Suprapubic skin (tissue), 4 donors: ENCODE data around the gene MAD1L1. TPM values are rescaled to one million over a fixed set of nuclear protein-coding genes. Genes with fewer than 3 reads are reported as not detected.

Experiments used
- DNase-seq, 2 donors: peaks; one replicate each; pipeline ENCODE4 v3.0.0-alpha.2; 2019; ENCODE audit warnings: low spot score in 2 of 2
- H3K27ac ChIP-seq: fragments of 200-600 bp; sonication (generic); one replicate; pipeline ENCODE4 v1.5.1; 2019
- H3K27me3 ChIP-seq: fragments of 200-600 bp; sonication (generic); one replicate; pipeline ENCODE4 v1.5.1; 2019
- H3K36me3 ChIP-seq: fragments of 200-600 bp; sonication (generic); one replicate; pipeline ENCODE4 v1.5.1; 2019
- H3K4me1 ChIP-seq: fragments of 200-600 bp; sonication (generic); one replicate; pipeline ENCODE4 v1.5.1; 2019
- H3K4me3 ChIP-seq: fragments of 200-600 bp; sonication (generic); one replicate; pipeline ENCODE4 v1.5.1; 2019; ENCODE audit warnings: mild to moderate bottlenecking
- H3K9me3 ChIP-seq: fragments of 200-600 bp; sonication (generic); one replicate; pipeline ENCODE4 v1.5.1; 2019
- CTCF ChIP-seq, 2 donors: fragments of 200-600 bp in 1 of 2; fragments of 450-650 bp in 1 of 2; sonication (generic) in 1 of 2; IDR thresholded peaks; one replicate each; pipeline ENCODE4 v1.5.1; 2016 to 2019; ENCODE audit warnings: antibody characterized with exemption in 2 of 2, mild to moderate bottlenecking in 1 of 2, moderate library complexity in 1 of 2
- EP300 ChIP-seq: sonication (generic); formaldehyde crosslinking; IDR thresholded peaks from one replicate; pipeline ENCODE4 v1.6.1; 2017; ENCODE audit warnings: antibody characterized with exemption
- POLR2A ChIP-seq, 2 donors: fragments of 450-650 bp; IDR thresholded peaks; one replicate each; pipeline ENCODE4 v1.6.1; 2017; ENCODE audit warnings: antibody characterized with exemption in 2 of 2, mild to moderate bottlenecking in 2 of 2, moderate library complexity in 2 of 2
- POLR2AphosphoS5 ChIP-seq, 3 donors: sonication (generic); formaldehyde crosslinking; IDR thresholded peaks; one replicate each; pipeline ENCODE4 v1.6.1; 2017; ENCODE audit warnings: antibody characterized with exemption in 3 of 3
- WGBS: methylation state at CpG from one replicate; pipeline ENCODE4 v1.1.5; 2018; 5-methylcytosine and 5-hydroxymethylcytosine counted together
- total RNA-seq, 4 donors: library from RNA; depleted of rRNA; stranded (reverse); fragments of >200 nt; gene quantifications; one replicate each; pipeline ENCODE4 v1.1.0, GENCODE V29; 2016

The MAD1L1 gene
- total RNA-seq, 4 donors from 2014 or later: 53.2 to 69.8 (median 62.2) TPM

DNA sequence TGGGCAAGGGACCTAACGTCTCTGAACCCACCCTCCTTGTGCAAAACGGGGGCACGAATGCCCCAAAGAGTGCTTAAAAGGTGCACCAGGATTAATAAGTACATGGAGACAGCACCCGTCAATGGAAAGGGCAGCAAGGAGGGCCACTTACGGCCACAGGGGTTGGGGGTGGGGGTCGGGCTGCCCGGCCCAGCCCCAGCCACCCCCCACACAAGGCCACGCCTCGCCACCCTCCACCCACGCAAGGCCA lies 213.4 kb downstream of the MAD1L1 start:
- Histone ChIP-seq H3K4me1 (peaks cover 33% of the 10 kb centered on the region), H3K9me3 (no peaks in the 10 kb centered on the region), H3K27ac (peak overlapping the region; percentile 86), H3K36me3 (no peaks in the 10 kb centered on the region), H3K27me3 (no peaks in the 10 kb centered on the region), H3K4me3 (peak overlapping the region; percentile 35)
- DNase-seq: no peak
- TF ChIP-seq POLR2A (IDR thresholded peaks at IDR 0.05) (no peak), POLR2AphosphoS5 (IDR thresholded peaks at IDR 0.05) (no peak), CTCF (IDR thresholded peaks at IDR 0.05) (no peak), EP300 (no peak)
- WGBS: 34% methylated on average over 7 of the region's 10 CpGs

DNA sequence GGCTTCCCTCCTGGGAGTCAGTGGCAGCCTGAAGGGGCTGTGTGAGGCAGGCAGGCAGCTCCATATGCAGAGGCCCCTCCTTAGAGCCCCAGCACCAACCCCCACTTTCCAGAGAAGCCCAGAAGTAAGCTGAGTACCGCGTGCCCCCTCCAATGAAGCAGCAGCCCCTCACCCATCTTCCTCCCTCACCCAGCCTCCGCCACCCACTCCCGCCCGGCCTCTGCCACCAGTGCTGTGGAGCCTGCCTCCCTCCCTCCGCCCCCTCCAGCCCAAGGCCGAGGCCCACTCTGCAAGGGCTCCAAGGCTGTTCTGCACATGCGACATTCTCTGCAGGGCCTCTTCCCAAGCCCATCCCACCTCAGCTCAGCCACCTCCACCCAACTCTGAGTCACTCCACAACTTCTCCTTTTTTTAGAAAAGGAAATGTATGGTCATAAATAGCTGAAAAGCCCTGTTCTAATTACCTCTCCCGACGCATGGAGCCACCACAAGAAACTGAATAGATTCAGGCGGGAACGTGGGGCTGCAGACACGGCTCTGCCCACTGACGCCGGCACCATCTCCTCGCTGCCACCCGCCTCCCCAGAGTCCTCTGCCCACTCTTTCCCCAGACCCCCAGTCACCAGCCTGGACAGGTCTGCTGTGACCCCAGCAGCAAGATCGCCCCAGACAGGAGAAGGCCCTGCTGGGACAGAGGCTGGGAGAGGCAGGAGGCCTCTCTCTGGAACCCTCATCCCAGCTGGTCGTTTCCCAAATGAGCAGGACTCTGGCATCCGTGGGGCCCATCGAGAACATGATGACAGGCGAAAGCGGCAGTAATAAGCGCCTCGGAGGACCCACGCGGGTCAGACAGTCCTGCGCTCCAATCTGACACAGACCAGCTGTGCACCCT lies 213.9 kb downstream of the MAD1L1 start:
- 42% methylated on average over 14 of the region's 28 CpGs for WGBS
- peak overlapping the region; percentile 35 for H3K4me3 ChIP-seq

GRCh38 chr7:2017914-2018568 lies 214.7 kb downstream of the MAD1L1 start:
- Histone ChIP-seq H3K9me3 (no peaks in the 10 kb centered on the region), H3K4me1 (peaks cover 33% of the 10 kb centered on the region), H3K27me3 (no peaks in the 10 kb centered on the region), H3K36me3 (no peaks in the 10 kb centered on the region), H3K4me3 (no peak overlapping the region), H3K27ac (no peak overlapping the region)
- 87% methylated on average over 19 of the region's 28 CpGs for WGBS
- TF ChIP-seq POLR2A (IDR thresholded peaks at IDR 0.05): no peak
- DNase-seq: peak; percentile 60 to 78

More for the DNA sequence above, 213.9 kb downstream of the MAD1L1 start:
- no peaks in the 10 kb centered on the region for H3K36me3 ChIP-seq
- H3K27ac ChIP-seq: peak overlapping the region; percentile 86
- H3K27me3 ChIP-seq: no peaks in the 10 kb centered on the region
- DNase-seq: peak; percentile 80 to 84
- H3K4me1 ChIP-seq: peaks cover 33% of the 10 kb centered on the region
- no peaks in the 10 kb centered on the region for H3K9me3 ChIP-seq
- no peak for TF ChIP-seq EP300
- no peak for TF ChIP-seq CTCF (IDR thresholded peaks at IDR 0.05)
- no peak for TF ChIP-seq POLR2AphosphoS5 (IDR thresholded peaks at IDR 0.05)
- no peak for TF ChIP-seq POLR2A (IDR thresholded peaks at IDR 0.05)

DNA sequence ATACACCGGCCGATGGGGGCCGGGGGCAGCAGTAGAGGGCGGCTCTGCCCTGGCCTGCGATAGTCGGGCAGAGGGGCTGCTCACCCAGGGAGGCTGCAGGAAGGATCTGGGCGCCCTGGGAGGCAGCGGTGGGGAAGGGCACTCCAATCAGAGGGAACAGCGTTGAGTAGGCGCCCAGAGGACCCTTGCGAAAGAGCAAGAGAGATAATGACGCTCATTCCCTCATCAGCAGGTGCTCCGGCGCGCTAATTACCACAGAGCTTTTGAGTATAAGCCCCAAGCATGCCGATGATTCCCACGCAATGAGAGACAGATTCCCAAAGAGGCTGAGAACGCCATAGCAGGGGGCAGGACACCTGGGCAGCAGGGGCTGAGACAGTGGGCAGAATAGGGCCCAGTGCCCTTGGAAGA lies 215.3 kb downstream of the MAD1L1 start:
- peak; percentile 31 to 49 for DNase-seq
- Histone ChIP-seq H3K27me3 (no peaks in the 10 kb centered on the region), H3K27ac (no peak overlapping the region), H3K4me1 (peaks cover 33% of the 10 kb centered on the region), H3K9me3 (no peaks in the 10 kb centered on the region), H3K4me3 (no peak overlapping the region), H3K36me3 (peaks cover 3% of the 10 kb centered on the region)
- no peak for TF ChIP-seq POLR2A (IDR thresholded peaks at IDR 0.05)
- no peak for TF ChIP-seq POLR2AphosphoS5 (IDR thresholded peaks at IDR 0.05)
- TF ChIP-seq CTCF (IDR thresholded peaks at IDR 0.05): no peak
- TF ChIP-seq EP300: no peak
- WGBS: 97% methylated on average over 18 of the region's 18 CpGs

- Histone ChIP-seq H3K27me3 (no peaks in the 10 kb centered on the region), H3K27ac (no peak overlapping the region), H3K9me3 (no peaks in the 10 kb centered on the region), H3K4me3 (no peak overlapping the region), H3K4me1 (peaks cover 33% of the 10 kb centered on the region), H3K36me3 (peaks cover 7% of the 10 kb centered on the region)
- WGBS: 89% methylated on average over 29 of the region's 29 CpGs
- TF ChIP-seq CTCF (IDR thresholded peaks at IDR 0.05) (no peak), EP300 (no peak), POLR2AphosphoS5 (IDR thresholded peaks at IDR 0.05) (no peak), POLR2A (IDR thresholded peaks at IDR 0.05) (no peak)
- DNase-seq: peak; percentile 26 to 66
Measured at GRCh38 chr7:2016761-2017480, 215.8 kb downstream of the MAD1L1 start.
